Mammary epithelial cell (primary cell): Measurements from ENCODE around the gene INSYN2B.

ENCODE experiments used
- EZH2 ChIP-seq: IDR thresholded peaks from 2 replicates; pipeline ENCODE4 v1.6.1; 2012; ENCODE audit warnings: low read length, inconsistent platforms, borderline replicate concordance
- TF ChIP-seq, protein P1 (sequence below), 2 donors: IDR thresholded peaks in 1 of 2; conservative IDR thresholded peaks in 1 of 2; 2 replicates each; pipeline ENCODE4 v1.5.1; 2011 to 2012; ENCODE audit warnings: inconsistent platforms in 2 of 2, low read length in 2 of 2, mild to moderate bottlenecking in 2 of 2, control low read depth in 1 of 2, low read depth in 1 of 2; ENCODE audit not compliant: insufficient read depth in 1 of 2; ENCODE audit errors: extremely low read depth in 1 of 2

- TF ChIP-seq, protein P1, sequence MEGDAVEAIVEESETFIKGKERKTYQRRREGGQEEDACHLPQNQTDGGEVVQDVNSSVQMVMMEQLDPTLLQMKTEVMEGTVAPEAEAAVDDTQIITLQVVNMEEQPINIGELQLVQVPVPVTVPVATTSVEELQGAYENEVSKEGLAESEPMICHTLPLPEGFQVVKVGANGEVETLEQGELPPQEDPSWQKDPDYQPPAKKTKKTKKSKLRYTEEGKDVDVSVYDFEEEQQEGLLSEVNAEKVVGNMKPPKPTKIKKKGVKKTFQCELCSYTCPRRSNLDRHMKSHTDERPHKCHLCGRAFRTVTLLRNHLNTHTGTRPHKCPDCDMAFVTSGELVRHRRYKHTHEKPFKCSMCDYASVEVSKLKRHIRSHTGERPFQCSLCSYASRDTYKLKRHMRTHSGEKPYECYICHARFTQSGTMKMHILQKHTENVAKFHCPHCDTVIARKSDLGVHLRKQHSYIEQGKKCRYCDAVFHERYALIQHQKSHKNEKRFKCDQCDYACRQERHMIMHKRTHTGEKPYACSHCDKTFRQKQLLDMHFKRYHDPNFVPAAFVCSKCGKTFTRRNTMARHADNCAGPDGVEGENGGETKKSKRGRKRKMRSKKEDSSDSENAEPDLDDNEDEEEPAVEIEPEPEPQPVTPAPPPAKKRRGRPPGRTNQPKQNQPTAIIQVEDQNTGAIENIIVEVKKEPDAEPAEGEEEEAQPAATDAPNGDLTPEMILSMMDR (conservative IDR thresholded peaks at IDR 0.05 in 1 of 2, IDR thresholded peaks at IDR 0.05 in 1 of 2; ENCODE audit: extremely low read depth in 1 of 2, insufficient read depth in 1 of 2, low read depth in 1 of 2, low read length in 2 of 2), result no peak
- no peak for TF ChIP-seq EZH2
These were observed 100.2 kb downstream of the INSYN2B start for GRCh38 chr5:169880012-169880663.
